GM12878 (cell line): ENCODE results near the gene PLA2G2C.

Experiments used
- CTCF ChIP-seq, 3 experiments: IDR thresholded peaks in 2 of 3; conservative IDR thresholded peaks in 1 of 3; 2 replicates each; pipeline ENCODE4 v1.5.1; 2011; ENCODE audit warnings: low read depth in 3 of 3, low read length in 3 of 3, mild to moderate bottlenecking in 3 of 3, control low read depth in 2 of 3, moderate library complexity in 2 of 3, inconsistent platforms in 1 of 3, mixed read lengths in 1 of 3; ENCODE audit not compliant: control insufficient read depth in 2 of 3, insufficient read depth in 1 of 3; ENCODE audit errors: extremely low read depth in 1 of 3
- EZH2 ChIP-seq: IDR thresholded peaks from 2 replicates; pipeline ENCODE4 v1.6.1; 2012; ENCODE audit warnings: low read depth, mild to moderate bottlenecking, control low read depth, inconsistent platforms, low read length, borderline replicate concordance; ENCODE audit not compliant: control insufficient read depth
- IKZF1 ChIP-seq: fragments of 450-650 bp; conservative IDR thresholded peaks from 2 replicates; pipeline ENCODE4 v1.6.1; 2017; ENCODE audit warnings: antibody characterized with exemption, mild to moderate bottlenecking
- NFYB ChIP-seq: IDR thresholded peaks from 2 replicates; pipeline ENCODE4 v1.6.1; 2011; ENCODE audit warnings: low read depth, mild to moderate bottlenecking, low read length, improper control_type of control experiment, moderate library complexity; ENCODE audit not compliant: insufficient read depth
- POLR2A ChIP-seq: IDR thresholded peaks from 2 replicates; pipeline ENCODE4 v1.6.1; 2011; ENCODE audit warnings: low read depth, mild to moderate bottlenecking, low read length
- RELB ChIP-seq: fragments of 450-650 bp; IDR thresholded peaks from 2 replicates; pipeline ENCODE4 v1.6.1; 2017; ENCODE audit warnings: low read depth, mild to moderate bottlenecking, moderate library complexity
- RFX5 ChIP-seq: IDR thresholded peaks from 2 replicates; pipeline ENCODE4 v1.6.1; 2011; ENCODE audit warnings: low read depth, low read length, improper control_type of control experiment
- ZBTB40 ChIP-seq: fragments of 450-650 bp; IDR thresholded peaks from 2 replicates; pipeline ENCODE4 v1.6.1; 2016; ENCODE audit warnings: mild to moderate bottlenecking, moderate library complexity, borderline replicate concordance

GRCh38 chr1:20114021-20114648, 72.2 kb downstream of the PLA2G2C start:
- TF ChIP-seq ZBTB40 (no peak), EZH2 (no peak), CTCF (IDR thresholded peaks at IDR 0.05 in 2 of 3, conservative IDR thresholded peaks at IDR 0.05 in 1 of 3; ENCODE audit: control insufficient read depth in 2 of 3, extremely low read depth in 1 of 3, insufficient read depth in 1 of 3, low read depth in 3 of 3, low read length in 3 of 3) (no peak), IKZF1 (no peak), POLR2A (no peak), RFX5 (no peak), NFYB (no peak), RELB (no peak)
